Tibial nerve (tissue), 4 donors: ENCODE data around the gene RIMS1. TPM values are rescaled to one million over a fixed set of nuclear protein-coding genes. Genes with fewer than 3 reads are reported as not detected.

Source experiments
- DNase-seq, 2 donors: peaks; one replicate each; pipeline ENCODE4 v3.0.0-alpha.2; 2019; ENCODE audit warnings: low spot score in 2 of 2
- H3K27ac ChIP-seq, 4 donors: fragments of 200-600 bp; sonication (generic) in 3 of 4; one replicate each; pipeline ENCODE4 v1.5.1; 2017 to 2019; ENCODE audit warnings: mild to moderate bottlenecking in 1 of 4
- H3K27me3 ChIP-seq, 2 donors: fragments of 200-600 bp; sonication (generic) in 1 of 2; one replicate each; pipeline versions ENCODE4 v1.5.1 to v1.6.0; 2017 to 2019
- H3K36me3 ChIP-seq, 3 donors: fragments of 200-600 bp; sonication (generic); one replicate each; pipeline ENCODE4 v1.5.1; 2018 to 2019
- H3K4me1 ChIP-seq, 4 donors: fragments of 200-600 bp; sonication (generic) in 3 of 4; one replicate each; pipeline ENCODE4 v1.5.1; 2017 to 2019
- H3K4me3 ChIP-seq, 4 donors: fragments of 200-600 bp; sonication (generic) in 3 of 4; one replicate each; pipeline ENCODE4 v1.5.1; 2017 to 2019; ENCODE audit warnings: mild to moderate bottlenecking in 1 of 4, moderate library complexity in 1 of 4
- H3K9me3 ChIP-seq, 4 donors: fragments of 200-600 bp; sonication (generic) in 3 of 4; one replicate each; pipeline ENCODE4 v1.5.1; 2017 to 2019
- CTCF ChIP-seq, 5 experiments: fragments of 200-600 bp in 3 of 5; fragments of 450-650 bp in 2 of 5; sonication (generic) in 3 of 5; IDR thresholded peaks; one replicate each; pipeline ENCODE4 v1.5.1; 2016 to 2019; ENCODE audit warnings: antibody characterized with exemption in 5 of 5, mild to moderate bottlenecking in 3 of 5, moderate library complexity in 2 of 5
- EP300 ChIP-seq, 2 donors: sonication (generic); formaldehyde crosslinking; IDR thresholded peaks; one replicate each; pipeline ENCODE4 v1.6.1; 2017; ENCODE audit warnings: antibody characterized with exemption in 2 of 2, mild to moderate bottlenecking in 1 of 2
- POLR2A ChIP-seq, 2 donors: fragments of 450-650 bp; IDR thresholded peaks; one replicate each; pipeline ENCODE4 v1.6.1; 2017; ENCODE audit warnings: antibody characterized with exemption in 2 of 2, mild to moderate bottlenecking in 2 of 2, moderate library complexity in 2 of 2
- WGBS, 2 donors: methylation state at CpG; one replicate each; pipeline ENCODE4 v1.1.5; 2018; 5-methylcytosine and 5-hydroxymethylcytosine counted together
- total RNA-seq, 4 donors: library from RNA; depleted of rRNA; stranded (reverse); fragments of >200 nt; gene quantifications; one replicate each; pipeline ENCODE4 v1.1.0, GENCODE V29; 2016

Gene RIMS1
- total RNA-seq, 4 donors from 2014 or later: 1.3 to 5.1 (median 3.3) TPM

- H3K9me3 ChIP-seq: no peaks in the 10 kb centered on the region
- H3K36me3 ChIP-seq: no peaks in the 10 kb centered on the region
- peaks cover 0 to 28% of the 10 kb centered on the region in 2 donors for H3K27me3 ChIP-seq
- 5 to 6% methylated on average over 27 to 29 of the region's 29 CpGs for WGBS, 2 donors
- peak overlapping the region in 3 of 4 donors; percentile 31 to 54 (median 33) for H3K4me3 ChIP-seq
- no peak for DNase-seq
- H3K4me1 ChIP-seq: peaks cover 0 to 10% (median 2%) of the 10 kb centered on the region in 4 donors
- no peak for TF ChIP-seq CTCF (IDR thresholded peaks at IDR 0.05)
- no peak for TF ChIP-seq EP300 (IDR thresholded peaks at IDR 0.05)
- H3K27ac ChIP-seq: no peak overlapping the region
Observed at GRCh38 chr6:71887006-71887743, 825 bp downstream of the RIMS1 start.

DNA sequence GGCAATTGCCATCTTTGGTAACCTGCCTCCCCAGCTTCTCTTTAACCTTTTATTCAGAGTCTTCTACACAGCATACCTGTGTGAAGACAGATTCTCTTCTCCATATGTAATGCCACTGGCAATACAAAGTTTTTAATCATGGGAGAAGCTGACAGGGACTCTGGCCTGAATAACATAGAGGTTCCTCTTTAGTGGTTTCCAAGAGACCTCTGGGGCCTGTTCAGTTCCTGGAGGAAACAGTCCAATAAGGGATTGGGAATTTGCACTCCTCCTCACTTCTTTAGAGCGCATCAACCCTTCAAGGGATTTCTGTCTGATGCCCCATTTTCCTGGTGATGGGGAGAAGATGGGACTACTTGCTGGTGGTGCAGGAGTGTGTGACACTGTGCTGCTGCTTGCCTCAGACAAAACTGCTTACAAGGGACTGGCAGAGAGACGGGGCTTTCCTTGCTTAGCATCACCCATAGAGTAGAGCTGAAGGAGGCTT, 1.4 kb downstream of the RIMS1 start:
- no peaks in the 10 kb centered on the region for H3K36me3 ChIP-seq
- H3K27ac ChIP-seq: no peak overlapping the region
- peaks cover 0 to 10% (median 2%) of the 10 kb centered on the region in 4 donors for H3K4me1 ChIP-seq
- WGBS, 2 donors: 90 to 93% methylated on average over 2 of the region's 2 CpGs
- no peak for DNase-seq
- H3K9me3 ChIP-seq: no peaks in the 10 kb centered on the region
- H3K27me3 ChIP-seq: peaks cover 0 to 28% of the 10 kb centered on the region in 2 donors
- no peak overlapping the region for H3K4me3 ChIP-seq
- TF ChIP-seq EP300 (IDR thresholded peaks at IDR 0.05) (no peak), CTCF (IDR thresholded peaks at IDR 0.05) (no peak), POLR2A (IDR thresholded peaks at IDR 0.05) (no peak)

GRCh38 chr6:71888756-71889340, 2.5 kb downstream of the RIMS1 start:
- Histone ChIP-seq H3K27me3 (peaks cover 0 to 28% of the 10 kb centered on the region in 2 donors), H3K9me3 (no peaks in the 10 kb centered on the region), H3K4me1 (peaks cover 0 to 10% (median 2%) of the 10 kb centered on the region in 4 donors), H3K36me3 (no peaks in the 10 kb centered on the region), H3K27ac (no peak overlapping the region), H3K4me3 (no peak overlapping the region)
- no peak for DNase-seq
- 57 to 64% methylated on average over 7 of the region's 7 CpGs for WGBS, 2 donors
- TF ChIP-seq POLR2A (IDR thresholded peaks at IDR 0.05): no peak

DNA sequence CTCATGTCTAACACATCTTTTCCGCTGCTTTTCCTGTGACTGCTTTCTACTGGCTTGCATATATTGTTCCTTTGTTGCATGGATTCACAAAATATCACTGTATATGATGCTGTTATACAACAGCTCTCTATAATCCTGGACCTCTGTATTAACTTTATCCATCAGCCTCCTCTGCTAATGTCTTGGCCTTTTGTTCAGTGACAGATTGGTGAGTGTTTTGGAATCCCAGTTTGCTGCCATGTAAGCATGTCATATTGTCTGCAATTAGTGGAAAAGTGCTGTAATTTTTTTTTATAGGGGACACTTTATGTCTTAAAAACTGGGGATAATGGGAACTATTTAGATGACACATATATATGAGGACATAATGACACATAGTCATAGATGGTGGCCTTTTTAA, 3.0 kb downstream of the RIMS1 start:
- TF ChIP-seq CTCF (IDR thresholded peaks at IDR 0.05) (no peak), POLR2A (IDR thresholded peaks at IDR 0.05) (no peak), EP300 (IDR thresholded peaks at IDR 0.05) (no peak)
- Histone ChIP-seq H3K36me3 (no peaks in the 10 kb centered on the region), H3K27ac (no peak overlapping the region), H3K9me3 (no peaks in the 10 kb centered on the region), H3K27me3 (peaks cover 0 to 28% of the 10 kb centered on the region in 2 donors), H3K4me1 (peaks cover 0 to 10% (median 2%) of the 10 kb centered on the region in 4 donors), H3K4me3 (no peak overlapping the region)
- DNase-seq: no peak
- 77 to 97% methylated on average over 1 of the region's 1 CpG for WGBS, 2 donors

DNA sequence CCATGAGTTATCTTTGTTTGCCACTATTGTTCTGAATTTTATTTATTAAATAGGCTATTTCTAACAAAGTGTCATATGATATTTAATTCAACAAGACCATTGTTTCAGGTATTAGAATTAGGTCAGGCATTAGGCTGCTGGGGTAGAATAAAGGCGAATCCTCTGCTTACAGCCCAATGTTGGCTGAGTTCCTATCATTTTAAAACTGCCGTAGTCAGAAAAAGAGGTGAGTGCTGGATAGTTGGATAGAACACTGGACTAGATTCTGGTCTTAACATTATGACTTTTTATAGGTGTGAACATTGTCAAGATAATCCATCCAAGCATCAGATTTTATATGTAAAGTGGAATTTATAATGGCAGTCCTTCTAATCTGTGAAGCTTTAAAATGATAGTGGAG, 6.3 kb downstream of the RIMS1 start:
- Histone ChIP-seq H3K4me1 (no peaks in the 10 kb centered on the region), H3K4me3 (no peak overlapping the region), H3K36me3 (no peaks in the 10 kb centered on the region), H3K9me3 (no peaks in the 10 kb centered on the region), H3K27ac (no peak overlapping the region), H3K27me3 (peaks cover 0 to 8% of the 10 kb centered on the region in 2 donors)
- 84 to 92% methylated on average over 2 of the region's 2 CpGs for WGBS, 2 donors
- no peak for TF ChIP-seq CTCF (IDR thresholded peaks at IDR 0.05)
- TF ChIP-seq POLR2A (IDR thresholded peaks at IDR 0.05): no peak
- no peak for TF ChIP-seq EP300 (IDR thresholded peaks at IDR 0.05)
- DNase-seq: no peak
